Liver (tissue), 9 donors: ENCODE measurements around the gene EN2. TPM values are rescaled to one million over a fixed set of nuclear protein-coding genes. Genes with fewer than 3 reads are reported as not detected.
A peak's percentile ranks its signal among the peaks of the same experiment; 100 is the strongest.

Experiments
- DNase-seq: peaks from one replicate; pipeline ENCODE4 v3.0.0-alpha.2; 2017; ENCODE audit warnings: low spot score
- H3K27ac ChIP-seq, 2 donors: one replicate each; pipeline ENCODE4 v1.7.0; 2013; ENCODE audit warnings: inconsistent platforms in 2 of 2, low read length in 2 of 2, control low read depth in 1 of 2, low read depth in 1 of 2, mild to moderate bottlenecking in 1 of 2
- H3K27me3 ChIP-seq, 4 donors: one replicate each; pipeline versions ENCODE4 v1.6.1 to v1.7.0; 2013; ENCODE audit warnings: low read length in 3 of 4, inconsistent platforms in 1 of 4, mild to moderate bottlenecking in 1 of 4, moderate library complexity in 1 of 4; ENCODE audit not compliant: control insufficient read depth in 4 of 4, insufficient read depth in 4 of 4
- H3K36me3 ChIP-seq, 4 donors: one replicate each; pipeline versions ENCODE4 v1.6.1 to v1.7.0; 2013; ENCODE audit warnings: low read length in 3 of 4, mild to moderate bottlenecking in 3 of 4, low read depth in 1 of 4, moderate library complexity in 1 of 4; ENCODE audit not compliant: control insufficient read depth in 4 of 4, insufficient read depth in 3 of 4
- H3K4me1 ChIP-seq, 4 donors: one replicate each; pipeline versions ENCODE4 v1.6.1 to v1.7.0; 2013; ENCODE audit warnings: low read length in 3 of 4, mild to moderate bottlenecking in 3 of 4, moderate library complexity in 1 of 4; ENCODE audit not compliant: control insufficient read depth in 4 of 4, insufficient read depth in 4 of 4
- H3K4me3 ChIP-seq, 3 donors: one replicate each; pipeline versions ENCODE4 v1.6.1 to v1.7.0; 2013; ENCODE audit warnings: low read length in 3 of 3, control low read depth in 1 of 3, low read depth in 1 of 3, mild to moderate bottlenecking in 1 of 3
- H3K9ac ChIP-seq, 2 donors: one replicate each; pipeline ENCODE4 v1.7.0; 2013; ENCODE audit warnings: low read length in 2 of 2, mild to moderate bottlenecking in 2 of 2, moderate library complexity in 2 of 2, control low read depth in 1 of 2, low read depth in 1 of 2
- H3K9me3 ChIP-seq, 4 donors: one replicate each; pipeline versions ENCODE4 v1.6.1 to v1.7.0; 2013; ENCODE audit warnings: low read length in 3 of 4; ENCODE audit not compliant: control insufficient read depth in 4 of 4
- EGR1 ChIP-seq, 2 donors: IDR thresholded peaks; 2 replicates each; pipeline ENCODE4 v1.6.1; 2016 to 2018; ENCODE audit warnings: antibody characterized with exemption in 2 of 2, low read depth in 2 of 2
- FOXA1 ChIP-seq: IDR thresholded peaks from 2 replicates; pipeline ENCODE4 v1.6.1; 2016; ENCODE audit warnings: antibody characterized with exemption
- GABPA ChIP-seq, 2 donors: IDR thresholded peaks in 1 of 2; conservative IDR thresholded peaks in 1 of 2; 2 replicates each; pipeline ENCODE4 v1.6.1; 2016; ENCODE audit warnings: antibody characterized with exemption in 2 of 2, mild to moderate bottlenecking in 1 of 2, moderate library complexity in 1 of 2
- HNF4A ChIP-seq, 2 donors: conservative IDR thresholded peaks; 2 replicates each; pipeline ENCODE4 v1.6.1; 2016; ENCODE audit warnings: antibody characterized with exemption in 2 of 2, mild to moderate bottlenecking in 2 of 2
- NR2F2 ChIP-seq: IDR thresholded peaks from 2 replicates; pipeline ENCODE4 v1.6.1; 2016; ENCODE audit warnings: antibody characterized with exemption
- RAD21 ChIP-seq, 2 donors: IDR thresholded peaks; 2 replicates each; pipeline ENCODE4 v1.6.1; 2016; ENCODE audit warnings: antibody characterized with exemption in 2 of 2, mild to moderate bottlenecking in 2 of 2
- RXRA ChIP-seq, 2 donors: IDR thresholded peaks; 2 replicates each; pipeline ENCODE4 v1.6.1; 2017 to 2018; ENCODE audit warnings: antibody characterized with exemption in 2 of 2, mild to moderate bottlenecking in 1 of 2
- SP1 ChIP-seq: IDR thresholded peaks from 2 replicates; pipeline ENCODE4 v1.6.1; 2018; ENCODE audit warnings: antibody characterized with exemption, mild to moderate bottlenecking
- YY1 ChIP-seq: IDR thresholded peaks from 2 replicates; pipeline ENCODE4 v1.6.1; 2016; ENCODE audit warnings: antibody characterized with exemption, mild to moderate bottlenecking
- WGBS: extraction: QIAGEN DNeasy Blood & Tissue Kit; methylation state at CpG from one replicate; pipeline ENCODE4 v1.1.7; 2013; 5-methylcytosine and 5-hydroxymethylcytosine counted together
- polyA plus RNA-seq, 2 donors: library from polyadenylated mRNA; stranded (reverse) in 1 of 2; unstranded in 1 of 2; fragments of 200-250 nt in 1 of 2; fragments of >200 nt in 1 of 2; fragmentation: Nextera tagmentation in 1 of 2; extraction: Ambion mirVana in 1 of 2; gene quantifications; one replicate each; pipeline versions ENCODE4 v1.2.1 to v1.2.3, GENCODE V29; 2013 to 2015
- total RNA-seq, 2 donors: library from RNA; depleted of rRNA; stranded (reverse); fragments of >200 nt; gene quantifications; one replicate each; pipeline ENCODE4 v1.2.3, GENCODE V29; 2014
- TF ChIP-seq, protein P1 (sequence below): fragments of 150-350 bp; IDR thresholded peaks from 2 replicates; pipeline ENCODE4 v1.5.1; 2017; ENCODE audit warnings: improper control_type of control experiment, low read depth, low read length; ENCODE audit not compliant: missing input control
- TF ChIP-seq, protein P2 (sequence below): IDR thresholded peaks from 2 replicates; pipeline ENCODE4 v1.6.1; 2016; ENCODE audit warnings: antibody characterized with exemption, mild to moderate bottlenecking
- TF ChIP-seq, protein P3 (sequence below): IDR thresholded peaks from 2 replicates; pipeline ENCODE4 v1.6.1; 2016; ENCODE audit warnings: antibody characterized with exemption
- TF ChIP-seq, protein P4 (sequence below): IDR thresholded peaks from 2 replicates; pipeline ENCODE4 v1.6.1; 2016; ENCODE audit warnings: antibody characterized with exemption
- donor health status: healthy.
- donor health status: healthy.
- donor health status: healthy.
- donor health status: healthy.
- donor health status: healthy.

EN2 gene
- total and polyA plus RNA-seq, 4 donors = under 0.01 TPM; not detected in 3

DNA sequence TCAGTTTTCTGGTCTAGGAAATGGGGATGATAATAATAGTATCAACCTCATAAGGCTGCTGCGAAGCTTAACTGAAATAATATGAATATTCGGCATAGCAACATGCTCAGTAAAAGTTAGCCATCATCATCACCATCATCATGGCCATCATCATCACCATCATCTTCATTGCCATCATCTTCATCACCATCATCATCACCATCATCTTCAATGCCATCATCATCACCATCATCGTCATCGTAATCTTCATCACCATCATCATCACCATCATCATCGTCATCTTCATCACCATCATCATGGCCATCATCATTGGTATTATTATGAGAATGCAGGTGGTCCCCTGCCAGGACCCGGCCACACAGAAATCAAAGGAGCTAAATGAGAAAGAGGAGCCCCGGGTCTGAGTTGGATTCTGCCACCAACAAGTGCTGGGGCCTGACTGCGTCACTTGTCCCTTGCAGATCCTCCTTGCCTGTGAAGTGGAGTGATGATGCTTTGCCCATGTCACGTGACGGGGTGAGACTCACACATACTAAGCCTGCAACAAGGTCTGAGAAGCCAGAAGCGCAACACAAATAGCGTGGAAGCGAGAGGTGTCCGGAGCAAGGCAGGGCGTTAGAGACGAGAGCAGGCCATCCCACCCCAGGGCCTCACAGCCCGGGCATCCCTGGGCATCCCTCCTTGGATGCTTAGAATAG is 46.1 kb upstream of the EN2 start:
- no peaks in the 10 kb centered on the region for H3K36me3 ChIP-seq
- peaks cover 0 to 4% (median 0%) of the 10 kb centered on the region in 4 donors for H3K4me1 ChIP-seq
- H3K9me3 ChIP-seq = no peaks in the 10 kb centered on the region
- WGBS = 86% methylated on average over 17 of the region's 17 CpGs
- H3K27me3 ChIP-seq = peaks cover 0 to 7% (median under 1%) of the 10 kb centered on the region in 4 donors
- H3K27ac ChIP-seq = no peak overlapping the region
- TF ChIP-seq FOXA1 = no peak
- TF ChIP-seq SP1 = no peak
- TF ChIP-seq, protein P1, sequence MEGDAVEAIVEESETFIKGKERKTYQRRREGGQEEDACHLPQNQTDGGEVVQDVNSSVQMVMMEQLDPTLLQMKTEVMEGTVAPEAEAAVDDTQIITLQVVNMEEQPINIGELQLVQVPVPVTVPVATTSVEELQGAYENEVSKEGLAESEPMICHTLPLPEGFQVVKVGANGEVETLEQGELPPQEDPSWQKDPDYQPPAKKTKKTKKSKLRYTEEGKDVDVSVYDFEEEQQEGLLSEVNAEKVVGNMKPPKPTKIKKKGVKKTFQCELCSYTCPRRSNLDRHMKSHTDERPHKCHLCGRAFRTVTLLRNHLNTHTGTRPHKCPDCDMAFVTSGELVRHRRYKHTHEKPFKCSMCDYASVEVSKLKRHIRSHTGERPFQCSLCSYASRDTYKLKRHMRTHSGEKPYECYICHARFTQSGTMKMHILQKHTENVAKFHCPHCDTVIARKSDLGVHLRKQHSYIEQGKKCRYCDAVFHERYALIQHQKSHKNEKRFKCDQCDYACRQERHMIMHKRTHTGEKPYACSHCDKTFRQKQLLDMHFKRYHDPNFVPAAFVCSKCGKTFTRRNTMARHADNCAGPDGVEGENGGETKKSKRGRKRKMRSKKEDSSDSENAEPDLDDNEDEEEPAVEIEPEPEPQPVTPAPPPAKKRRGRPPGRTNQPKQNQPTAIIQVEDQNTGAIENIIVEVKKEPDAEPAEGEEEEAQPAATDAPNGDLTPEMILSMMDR = no peak
- no peak for TF ChIP-seq GABPA (IDR thresholded peaks at IDR 0.05 in 1 of 2, conservative IDR thresholded peaks at IDR 0.05 in 1 of 2)
- TF ChIP-seq EGR1 (IDR thresholded peaks at IDR 0.05; ENCODE audit: low read depth in 2 of 2) = no peak
- no peak for TF ChIP-seq RXRA (IDR thresholded peaks at IDR 0.05)
- DNase-seq = no peak
- H3K4me3 ChIP-seq = no peak overlapping the region
- no peak overlapping the region for H3K9ac ChIP-seq

DNA sequence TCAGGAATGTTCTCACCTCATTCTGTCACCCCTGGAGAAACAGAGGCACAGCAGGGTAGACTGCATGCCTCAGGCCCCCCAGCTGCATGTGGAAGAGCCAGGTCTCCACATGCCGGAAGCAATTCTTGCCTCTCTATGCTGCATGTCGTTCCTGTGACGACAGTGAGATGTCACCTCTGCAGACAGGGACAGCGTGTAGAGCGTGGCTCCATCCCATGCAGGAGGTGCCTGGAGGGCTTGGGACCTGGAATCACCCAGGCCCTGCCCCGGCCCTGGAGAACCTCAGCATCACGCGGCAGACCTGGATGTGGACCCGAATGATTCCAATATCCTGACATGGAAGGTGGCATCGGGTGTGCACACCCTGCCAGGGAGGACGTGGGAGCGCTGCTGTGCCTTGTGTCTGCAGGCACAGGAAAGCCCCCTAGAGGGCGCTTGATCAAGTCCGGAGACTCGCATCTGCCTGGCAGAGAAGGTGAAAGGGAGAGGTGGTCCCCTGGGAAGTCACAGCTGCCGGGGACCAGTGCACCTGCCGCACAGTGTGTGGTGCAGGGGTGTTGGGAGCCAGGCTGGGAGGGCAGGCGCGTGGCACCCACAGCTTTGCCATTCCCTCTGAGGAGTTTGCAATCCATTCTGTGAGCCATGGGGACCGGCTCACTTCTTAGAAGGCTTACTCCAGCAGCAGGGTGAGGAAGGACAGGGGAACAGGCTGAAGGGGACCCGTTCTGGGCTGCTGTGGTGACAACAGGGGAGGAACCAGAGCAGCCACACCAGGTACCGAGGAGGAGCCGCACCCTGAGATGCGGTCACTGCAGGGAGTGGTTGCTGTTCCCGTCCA is 45.3 kb upstream of the EN2 start:
- H3K4me1 ChIP-seq = peaks cover 0 to 4% (median 0%) of the 10 kb centered on the region in 4 donors
- TF ChIP-seq, protein P2, sequence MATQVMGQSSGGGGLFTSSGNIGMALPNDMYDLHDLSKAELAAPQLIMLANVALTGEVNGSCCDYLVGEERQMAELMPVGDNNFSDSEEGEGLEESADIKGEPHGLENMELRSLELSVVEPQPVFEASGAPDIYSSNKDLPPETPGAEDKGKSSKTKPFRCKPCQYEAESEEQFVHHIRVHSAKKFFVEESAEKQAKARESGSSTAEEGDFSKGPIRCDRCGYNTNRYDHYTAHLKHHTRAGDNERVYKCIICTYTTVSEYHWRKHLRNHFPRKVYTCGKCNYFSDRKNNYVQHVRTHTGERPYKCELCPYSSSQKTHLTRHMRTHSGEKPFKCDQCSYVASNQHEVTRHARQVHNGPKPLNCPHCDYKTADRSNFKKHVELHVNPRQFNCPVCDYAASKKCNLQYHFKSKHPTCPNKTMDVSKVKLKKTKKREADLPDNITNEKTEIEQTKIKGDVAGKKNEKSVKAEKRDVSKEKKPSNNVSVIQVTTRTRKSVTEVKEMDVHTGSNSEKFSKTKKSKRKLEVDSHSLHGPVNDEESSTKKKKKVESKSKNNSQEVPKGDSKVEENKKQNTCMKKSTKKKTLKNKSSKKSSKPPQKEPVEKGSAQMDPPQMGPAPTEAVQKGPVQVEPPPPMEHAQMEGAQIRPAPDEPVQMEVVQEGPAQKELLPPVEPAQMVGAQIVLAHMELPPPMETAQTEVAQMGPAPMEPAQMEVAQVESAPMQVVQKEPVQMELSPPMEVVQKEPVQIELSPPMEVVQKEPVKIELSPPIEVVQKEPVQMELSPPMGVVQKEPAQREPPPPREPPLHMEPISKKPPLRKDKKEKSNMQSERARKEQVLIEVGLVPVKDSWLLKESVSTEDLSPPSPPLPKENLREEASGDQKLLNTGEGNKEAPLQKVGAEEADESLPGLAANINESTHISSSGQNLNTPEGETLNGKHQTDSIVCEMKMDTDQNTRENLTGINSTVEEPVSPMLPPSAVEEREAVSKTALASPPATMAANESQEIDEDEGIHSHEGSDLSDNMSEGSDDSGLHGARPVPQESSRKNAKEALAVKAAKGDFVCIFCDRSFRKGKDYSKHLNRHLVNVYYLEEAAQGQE = no peak
- TF ChIP-seq, protein P3, sequence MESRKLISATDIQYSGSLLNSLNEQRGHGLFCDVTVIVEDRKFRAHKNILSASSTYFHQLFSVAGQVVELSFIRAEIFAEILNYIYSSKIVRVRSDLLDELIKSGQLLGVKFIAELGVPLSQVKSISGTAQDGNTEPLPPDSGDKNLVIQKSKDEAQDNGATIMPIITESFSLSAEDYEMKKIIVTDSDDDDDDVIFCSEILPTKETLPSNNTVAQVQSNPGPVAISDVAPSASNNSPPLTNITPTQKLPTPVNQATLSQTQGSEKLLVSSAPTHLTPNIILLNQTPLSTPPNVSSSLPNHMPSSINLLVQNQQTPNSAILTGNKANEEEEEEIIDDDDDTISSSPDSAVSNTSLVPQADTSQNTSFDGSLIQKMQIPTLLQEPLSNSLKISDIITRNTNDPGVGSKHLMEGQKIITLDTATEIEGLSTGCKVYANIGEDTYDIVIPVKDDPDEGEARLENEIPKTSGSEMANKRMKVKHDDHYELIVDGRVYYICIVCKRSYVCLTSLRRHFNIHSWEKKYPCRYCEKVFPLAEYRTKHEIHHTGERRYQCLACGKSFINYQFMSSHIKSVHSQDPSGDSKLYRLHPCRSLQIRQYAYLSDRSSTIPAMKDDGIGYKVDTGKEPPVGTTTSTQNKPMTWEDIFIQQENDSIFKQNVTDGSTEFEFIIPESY = no peak
- TF ChIP-seq YY1 = no peak
- TF ChIP-seq, protein P4, sequence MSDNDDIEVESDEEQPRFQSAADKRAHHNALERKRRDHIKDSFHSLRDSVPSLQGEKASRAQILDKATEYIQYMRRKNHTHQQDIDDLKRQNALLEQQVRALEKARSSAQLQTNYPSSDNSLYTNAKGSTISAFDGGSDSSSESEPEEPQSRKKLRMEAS = no peak
- peak; percentile 70 to 80 for TF ChIP-seq RAD21 (IDR thresholded peaks at IDR 0.05)
- TF ChIP-seq NR2F2 = no peak
- no peak for TF ChIP-seq HNF4A (conservative IDR thresholded peaks at IDR 0.05)
- TF ChIP-seq SP1 = no peak
- TF ChIP-seq, protein P1 = peak; percentile 67
- peaks cover 0 to 7% (median under 1%) of the 10 kb centered on the region in 4 donors for H3K27me3 ChIP-seq
- H3K9me3 ChIP-seq = no peaks in the 10 kb centered on the region
- H3K9ac ChIP-seq = no peak overlapping the region
- 32% methylated on average over 25 of the region's 25 CpGs for WGBS
- no peaks in the 10 kb centered on the region for H3K36me3 ChIP-seq
- no peak overlapping the region for H3K27ac ChIP-seq
- peak; percentile 56 for DNase-seq
- H3K4me3 ChIP-seq = no peak overlapping the region
